ENCODE data around the gene VWA8.
"Not testable (repeated sequence)": the region's sequence is repeated elsewhere in the genome, so short reads cannot be mapped to it uniquely, and the experiment has no call there.

The VWA8 gene

DNA sequence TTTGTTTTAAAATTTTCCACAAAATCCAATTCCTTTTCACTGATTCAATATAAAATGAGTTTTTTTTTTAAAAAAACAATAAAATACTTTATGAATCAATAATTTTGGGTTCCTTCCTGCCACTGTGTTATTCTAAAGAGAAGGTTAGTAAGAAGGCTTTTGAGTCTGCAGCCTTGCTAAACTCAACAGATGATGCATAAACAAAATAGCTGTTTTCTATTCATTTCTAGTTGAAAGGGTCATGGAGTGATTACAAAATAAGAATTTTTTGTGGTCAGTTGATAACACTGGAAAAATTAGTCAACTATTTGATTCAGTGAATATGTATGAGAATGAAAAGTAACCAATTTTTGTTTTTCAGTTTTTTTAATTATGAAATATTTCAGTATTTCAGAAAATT is 169.9 kb downstream of the VWA8 start:
- no peak for DNase-seq

DNA sequence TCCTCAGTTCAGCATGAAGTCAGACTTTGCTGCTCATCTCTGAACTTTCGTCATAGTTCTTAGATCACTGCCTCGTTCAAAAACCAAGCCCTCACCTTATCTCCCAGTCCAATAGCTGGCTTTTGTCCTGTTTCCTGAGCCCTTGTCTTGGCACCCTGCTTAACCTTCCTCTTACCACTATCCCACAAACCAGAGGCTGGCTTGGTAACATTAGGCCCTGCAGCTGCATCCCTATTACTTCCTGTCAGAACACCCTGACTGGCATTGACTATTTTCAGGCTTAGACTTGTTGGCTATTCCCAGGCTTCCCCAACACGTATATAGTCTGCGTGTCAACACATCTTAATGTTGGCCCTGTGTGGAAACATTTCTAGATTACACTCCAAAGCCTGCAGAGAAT is 172.4 kb downstream of the VWA8 start:
- DNase-seq, result no peak

DNA sequence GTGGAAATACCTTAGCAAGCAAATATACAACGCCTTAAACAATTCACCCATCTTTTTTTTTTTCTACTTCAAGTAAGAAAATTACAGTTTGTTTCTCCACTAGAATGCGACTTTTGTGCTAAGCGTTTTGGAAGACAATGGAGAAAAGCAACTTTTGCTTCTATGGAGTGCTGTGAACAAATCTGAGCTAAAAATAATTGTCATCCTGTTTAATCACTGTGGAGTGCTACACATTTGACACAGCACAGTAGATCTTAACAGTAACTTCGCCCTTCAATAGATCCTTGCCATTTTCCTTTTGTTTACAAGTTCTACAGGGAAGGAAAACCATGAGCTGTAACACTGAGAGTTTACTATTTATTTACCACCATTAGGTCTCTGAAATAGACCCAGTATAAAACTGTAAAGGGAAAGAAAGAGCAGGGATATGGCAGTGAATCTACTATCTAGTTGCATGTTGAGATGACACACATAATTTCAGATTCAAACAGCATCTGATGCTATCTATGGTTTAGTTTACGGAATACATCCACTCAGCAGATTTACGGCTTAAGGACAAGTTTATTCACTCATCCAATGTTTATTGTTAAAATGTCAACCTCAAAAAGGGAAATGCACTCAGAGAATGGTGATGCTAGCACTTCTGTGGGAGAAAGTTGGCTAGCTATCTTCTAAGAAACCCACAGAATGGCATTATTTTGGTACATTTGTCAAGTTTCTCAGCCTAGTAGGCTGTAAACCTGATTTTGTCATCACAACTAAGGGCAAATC is 175.3 kb downstream of the VWA8 start:
- DNase-seq, result no peak

DNA sequence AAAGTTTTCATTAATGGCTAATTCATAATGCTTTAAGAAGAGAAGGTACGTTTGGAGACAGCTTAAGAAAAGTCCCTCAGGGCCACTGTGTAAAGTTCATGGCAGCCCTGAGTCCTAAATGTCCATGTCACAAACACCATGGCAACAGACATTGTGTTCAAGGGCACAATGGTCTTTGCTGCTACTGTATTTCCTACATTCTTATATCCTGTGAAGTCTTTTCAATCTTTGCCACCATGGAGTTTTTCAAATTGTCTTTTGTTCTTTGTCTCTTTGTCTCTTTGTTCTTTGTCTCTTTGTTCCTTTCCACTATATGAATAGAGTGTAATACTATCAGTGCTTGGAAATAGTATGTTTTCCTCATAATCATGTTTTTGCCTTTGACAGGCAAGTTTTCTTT is 178.8 kb downstream of the VWA8 start:
- DNase-seq, result no peak

DNA sequence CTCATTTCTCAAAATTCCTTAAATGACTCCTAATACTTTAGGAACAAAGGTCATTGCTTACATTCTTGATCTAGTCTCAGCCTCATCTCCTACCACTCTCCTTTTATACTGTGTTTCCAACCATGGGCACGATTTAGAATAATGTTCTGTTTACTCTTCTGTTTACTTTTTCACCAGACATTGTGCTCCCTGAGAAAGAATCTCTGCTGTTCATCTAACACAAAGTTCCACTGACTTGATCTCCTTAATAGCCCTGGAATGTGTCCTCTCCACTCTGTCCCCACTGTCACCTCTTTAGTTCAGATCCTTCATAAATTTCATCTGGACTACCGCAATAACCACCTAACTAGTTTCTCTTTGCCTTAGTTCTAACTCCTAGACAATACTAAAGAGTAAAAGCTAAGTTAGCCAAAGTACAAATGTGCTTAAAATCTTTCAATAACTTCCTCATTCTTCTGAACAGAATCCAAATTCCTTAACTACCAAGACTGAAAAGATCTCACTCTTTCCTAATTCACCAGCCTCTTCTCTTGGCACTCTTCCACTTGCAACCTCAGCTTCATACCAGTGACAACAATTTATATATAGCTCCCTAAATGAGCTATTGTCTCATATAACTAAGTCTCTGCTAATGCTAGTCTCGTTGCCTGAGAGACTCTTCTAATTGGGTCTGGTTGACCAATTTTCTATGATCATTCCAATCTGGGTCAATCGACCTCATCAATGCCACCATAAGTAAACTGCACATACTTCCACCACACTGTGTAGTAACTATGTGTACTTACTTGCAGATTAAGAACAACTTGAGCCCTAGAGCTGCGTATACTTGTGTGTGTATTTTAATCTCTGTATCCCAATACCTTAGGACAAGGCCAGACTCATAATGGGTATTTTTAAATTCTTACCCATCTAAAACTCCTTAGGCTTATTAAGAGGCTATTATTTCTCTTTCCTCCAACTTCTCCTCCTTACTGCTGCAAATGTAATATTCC is 179.9 kb downstream of the VWA8 start:
- no peak for DNase-seq

DNA sequence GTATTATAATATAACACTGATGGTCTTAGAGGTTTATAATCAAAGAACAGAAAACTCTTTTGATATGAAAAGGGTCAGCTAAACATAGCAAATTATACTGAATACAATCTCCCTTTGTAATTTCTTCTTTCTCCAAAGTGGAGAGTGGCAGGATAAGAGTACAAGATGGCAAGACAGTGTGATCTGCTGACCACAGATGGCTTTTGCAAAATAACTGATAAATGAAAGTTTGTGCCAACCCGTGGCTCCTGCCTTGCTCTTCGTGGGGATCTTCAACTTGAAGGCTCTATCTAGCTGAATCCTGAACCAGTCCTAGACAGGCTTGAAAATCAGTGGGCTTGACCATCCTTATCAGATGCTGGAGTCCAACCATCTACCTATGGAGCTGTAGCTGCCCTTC is 185.7 kb downstream of the VWA8 start:
- no peak for DNase-seq

DNA sequence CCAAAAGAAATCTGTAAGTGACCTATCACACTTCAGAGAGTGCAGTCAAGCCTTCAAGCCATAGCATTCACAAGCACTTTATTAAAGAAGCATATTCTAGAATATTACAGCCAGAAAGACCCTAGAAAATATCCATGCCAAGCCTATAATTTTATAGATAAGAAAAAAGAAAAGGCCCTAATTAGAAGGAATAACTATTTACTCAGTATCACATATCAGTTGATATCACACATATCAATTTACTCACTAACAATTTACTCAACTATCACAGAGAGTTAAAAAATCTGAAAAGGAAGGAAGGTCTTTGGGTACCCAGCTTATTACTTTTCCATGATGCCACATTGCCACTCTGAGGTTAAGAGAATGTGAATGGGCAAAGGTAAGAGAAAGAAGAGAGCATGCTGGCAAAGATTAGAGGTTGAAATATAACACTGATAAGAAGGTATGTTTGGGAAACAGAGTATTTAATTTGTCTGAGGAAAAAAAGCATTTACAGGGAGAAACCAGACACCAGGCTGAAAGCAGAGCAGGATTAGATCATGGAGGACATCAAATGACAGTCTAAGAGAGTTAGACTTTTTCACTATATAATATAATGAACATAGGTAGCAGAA is 186.2 kb downstream of the VWA8 start:
- DNase-seq, result no peak

DNA sequence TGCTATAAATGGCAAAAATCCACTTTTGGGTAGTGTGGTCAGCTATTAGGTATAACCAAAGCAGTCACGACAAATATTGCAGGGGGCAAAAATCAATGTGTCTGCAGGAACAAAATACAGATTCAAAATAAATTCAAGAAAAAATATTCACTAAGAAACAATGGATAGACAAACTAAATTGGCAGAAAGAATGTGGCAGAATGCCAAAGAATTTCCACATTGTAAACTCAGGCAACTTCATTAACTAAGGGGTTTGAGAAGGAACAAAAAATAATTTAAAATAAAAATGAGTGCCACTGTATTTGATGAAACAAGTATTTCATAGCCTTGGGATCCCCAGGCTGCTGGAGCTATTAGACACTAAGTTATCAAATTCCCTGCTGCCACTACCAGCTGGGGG is 193.1 kb downstream of the VWA8 start:
- DNase-seq, result no peak

DNA sequence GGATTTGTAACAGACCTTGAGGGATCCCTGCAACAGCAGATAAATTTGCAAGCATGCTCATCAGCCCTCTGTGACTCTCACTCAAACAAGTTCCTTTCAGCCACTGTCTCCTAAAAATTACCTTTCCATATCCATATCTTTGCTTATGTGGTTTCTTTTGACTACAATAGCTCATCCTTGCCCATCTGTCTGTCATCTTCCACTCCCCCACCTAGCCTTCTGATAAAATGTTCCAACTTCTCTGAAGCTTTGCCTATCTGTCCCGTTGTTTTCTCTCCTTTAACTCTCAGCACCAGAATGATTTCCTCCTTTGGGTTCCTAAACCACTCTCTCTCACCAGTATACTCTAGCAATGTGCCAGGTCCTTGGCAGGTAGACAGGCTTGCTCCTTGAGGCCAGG is 194.5 kb downstream of the VWA8 start:
- no peak for DNase-seq

DNA sequence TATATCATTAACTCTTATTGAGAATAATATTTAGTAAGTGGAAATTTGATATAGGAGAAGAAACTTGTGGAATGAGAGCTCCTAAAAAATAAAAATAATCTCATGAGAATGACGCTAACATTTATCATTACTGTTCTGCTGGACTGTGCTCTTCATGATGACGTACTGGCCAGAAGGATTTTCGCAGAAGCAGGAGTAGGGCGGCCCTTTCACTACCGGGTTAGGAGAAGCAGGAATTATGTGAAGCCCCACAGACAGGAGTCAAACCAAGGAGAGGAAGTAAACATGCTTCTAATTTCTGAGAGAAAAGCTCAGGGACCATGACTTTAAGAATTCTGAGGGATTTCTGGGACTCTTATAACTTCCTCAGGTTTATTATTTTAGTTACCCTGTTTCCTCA is 195.1 kb downstream of the VWA8 start:
- no peak for DNase-seq

DNA sequence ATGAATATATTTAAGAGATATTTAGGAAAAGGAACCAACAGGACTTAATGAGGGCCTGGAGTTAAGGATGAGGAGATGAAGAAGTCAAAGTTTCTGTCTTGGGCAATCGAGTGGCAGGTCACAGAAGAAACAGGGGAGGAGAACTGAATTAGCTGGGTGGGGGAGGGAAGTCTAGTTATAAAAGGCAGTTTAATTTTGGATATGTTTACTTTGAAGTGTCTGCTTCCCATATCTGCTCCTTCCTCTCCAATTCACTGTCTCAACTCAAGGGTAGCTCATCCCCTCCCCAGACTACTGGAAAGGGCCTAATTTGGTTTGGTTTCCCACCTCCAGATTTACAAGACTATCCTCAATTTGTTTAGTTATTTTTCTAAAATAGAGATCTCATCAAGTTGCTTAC is 195.9 kb downstream of the VWA8 start:
- no peak for DNase-seq

DNA sequence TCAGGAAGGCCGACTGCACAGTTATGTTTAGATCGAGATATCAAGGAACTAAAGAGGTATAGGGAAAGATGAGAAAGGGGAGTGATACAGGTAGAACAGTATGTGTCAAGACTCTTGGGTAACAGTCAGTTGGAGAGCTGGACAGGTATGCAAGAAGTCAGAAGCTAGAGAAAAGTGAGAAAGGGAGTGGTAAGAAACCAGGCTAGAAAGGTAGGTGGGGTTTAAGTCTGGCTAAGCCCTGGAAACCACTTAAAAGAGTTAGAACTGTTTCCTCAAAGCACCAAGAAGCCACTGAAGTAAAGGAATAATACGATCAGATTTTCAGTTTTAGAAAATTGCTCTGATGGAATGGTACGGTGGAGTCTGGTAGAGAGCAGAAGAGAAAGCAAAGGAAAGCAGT is 196.4 kb downstream of the VWA8 start:
- no peak for DNase-seq

DNA sequence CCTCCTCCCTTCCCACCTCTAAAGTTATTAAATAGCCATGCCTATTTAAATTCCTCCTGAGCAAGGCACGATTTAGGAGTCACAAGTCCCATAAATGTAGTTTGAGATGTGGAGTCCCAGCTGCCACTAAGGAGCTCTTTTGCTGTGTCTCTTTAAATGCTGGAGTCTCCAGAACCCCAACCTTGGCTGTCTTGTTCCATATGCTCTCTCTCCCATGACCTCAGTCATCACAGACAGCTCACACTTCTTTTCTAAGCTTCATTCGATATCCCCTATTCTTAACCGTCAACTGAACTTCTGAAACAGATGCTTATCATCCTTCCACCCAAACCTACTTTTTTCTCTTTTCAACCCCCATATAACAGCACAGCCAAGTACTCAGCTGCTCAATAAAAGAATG is 197.1 kb downstream of the VWA8 start:
- no peak for DNase-seq

DNA sequence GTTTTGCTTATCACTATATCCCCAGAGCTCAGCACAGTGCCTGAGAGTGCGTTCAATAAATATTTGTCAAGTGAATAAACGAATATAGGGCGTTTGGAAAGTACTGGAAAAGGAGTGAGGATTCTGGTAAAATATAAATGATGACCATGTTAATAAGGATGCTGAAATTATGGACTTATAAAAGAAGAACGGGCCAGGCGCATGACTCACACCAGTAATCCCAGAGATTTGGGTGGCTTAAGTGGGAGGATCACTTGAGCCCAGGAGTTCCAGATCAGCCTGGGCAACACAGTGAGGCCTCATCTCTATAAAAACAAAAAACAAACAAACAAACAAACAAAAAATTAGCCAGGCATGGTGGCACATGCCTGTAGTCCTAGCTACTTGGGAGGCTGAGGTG is 198.1 kb downstream of the VWA8 start:
- DNase-seq, result no peak

DNA sequence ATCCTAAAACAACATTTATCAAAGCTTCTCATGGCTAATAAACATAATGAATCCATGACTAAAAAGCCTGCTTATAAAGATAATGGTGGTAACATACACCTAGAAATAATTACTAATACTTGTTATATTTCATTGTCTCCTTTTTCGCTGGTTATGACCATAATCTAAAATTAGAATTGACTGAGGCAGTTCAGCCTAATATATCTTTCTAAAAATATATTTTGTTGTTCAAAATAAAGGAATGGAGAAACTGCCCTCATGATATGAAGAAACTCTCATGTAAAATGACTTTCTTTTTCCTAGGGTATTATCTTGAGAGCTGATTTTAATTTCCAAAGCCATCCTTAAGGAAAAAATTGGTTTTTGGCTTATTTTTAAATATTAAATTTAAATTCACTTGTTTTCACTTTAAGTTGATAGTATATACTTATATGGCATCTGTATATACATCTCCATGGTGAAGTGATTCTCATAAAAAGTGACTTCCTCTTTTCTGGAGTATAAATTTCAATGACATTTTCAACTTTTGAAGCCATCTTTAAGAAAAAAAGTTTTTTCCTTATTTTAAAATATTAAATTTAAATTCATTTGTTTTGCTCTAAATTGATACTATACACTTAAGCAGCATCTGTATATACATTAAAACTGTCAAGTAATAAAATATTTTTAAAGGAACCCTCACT is 204.6 kb downstream of the VWA8 start:
- no peak for DNase-seq

DNA sequence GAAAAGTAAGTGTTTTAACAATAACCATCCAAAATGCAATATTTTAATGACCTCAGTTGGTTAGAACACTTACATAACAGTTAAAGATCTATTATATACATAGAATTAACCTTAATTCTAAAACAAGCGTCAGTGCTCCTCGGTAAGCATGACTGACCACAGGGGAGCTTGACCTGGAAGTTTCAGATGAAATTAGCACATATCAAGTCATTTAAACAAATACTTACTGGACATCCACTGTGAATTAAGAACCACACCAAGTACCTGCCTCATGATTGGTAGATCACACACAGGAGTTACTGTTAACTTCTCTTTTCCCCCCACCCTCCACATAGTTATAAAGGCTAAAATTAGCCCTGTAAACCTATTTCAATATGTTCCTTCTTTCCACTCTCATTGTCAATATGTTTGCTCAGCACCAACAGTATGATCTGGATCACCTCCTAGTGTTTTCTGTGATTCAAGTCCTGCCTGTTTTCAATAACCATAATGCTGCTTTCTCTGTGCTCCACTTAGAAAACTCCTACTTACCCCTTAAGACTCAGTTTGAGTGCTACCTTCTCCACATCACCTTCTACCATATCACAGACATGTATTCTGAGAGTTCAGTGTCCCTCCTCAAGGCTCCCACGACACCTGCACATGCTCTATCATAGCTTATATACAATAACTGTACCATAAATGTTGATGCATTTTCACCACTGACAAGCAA is 209.0 kb downstream of the VWA8 start:
- DNase-seq, result no peak

DNA sequence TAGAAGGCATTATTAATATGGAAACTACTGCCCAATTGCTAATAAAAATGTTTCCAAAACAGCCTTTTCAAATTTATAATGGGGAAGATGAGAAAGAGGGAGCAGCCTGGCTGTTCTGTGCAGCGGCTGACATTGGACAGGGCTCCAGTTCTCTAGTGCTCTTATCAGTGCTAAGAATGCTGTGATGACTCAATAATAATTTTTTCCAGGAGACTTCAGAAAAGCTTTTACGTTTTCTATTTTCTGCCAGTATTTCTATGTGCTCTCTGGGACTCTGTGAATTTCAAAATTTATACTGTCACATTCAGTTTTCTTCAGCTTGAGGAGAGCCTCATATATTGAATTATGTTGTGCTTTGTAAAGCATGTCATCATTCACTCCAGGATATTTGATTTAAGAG is 209.6 kb downstream of the VWA8 start:
- DNase-seq, result no peak

DNA sequence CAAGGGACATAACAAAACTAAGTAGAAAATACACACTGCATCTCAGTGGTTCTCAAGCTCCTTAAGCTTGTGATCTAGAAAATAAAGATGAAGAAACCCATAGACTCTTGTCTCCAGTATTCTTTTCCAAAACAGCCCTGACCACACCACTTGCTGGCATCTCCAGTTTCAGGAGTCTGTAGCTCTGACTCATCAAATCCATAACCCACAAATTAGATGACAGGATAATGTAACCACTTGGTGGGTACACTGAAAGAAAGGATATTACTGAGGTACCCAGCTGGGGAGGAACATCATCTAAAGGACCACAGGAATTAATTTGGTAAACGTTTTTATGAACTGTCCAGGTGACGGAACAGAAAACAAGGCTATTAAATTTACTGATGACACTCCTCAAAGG is 214.7 kb downstream of the VWA8 start:
- DNase-seq, result no peak

DNA sequence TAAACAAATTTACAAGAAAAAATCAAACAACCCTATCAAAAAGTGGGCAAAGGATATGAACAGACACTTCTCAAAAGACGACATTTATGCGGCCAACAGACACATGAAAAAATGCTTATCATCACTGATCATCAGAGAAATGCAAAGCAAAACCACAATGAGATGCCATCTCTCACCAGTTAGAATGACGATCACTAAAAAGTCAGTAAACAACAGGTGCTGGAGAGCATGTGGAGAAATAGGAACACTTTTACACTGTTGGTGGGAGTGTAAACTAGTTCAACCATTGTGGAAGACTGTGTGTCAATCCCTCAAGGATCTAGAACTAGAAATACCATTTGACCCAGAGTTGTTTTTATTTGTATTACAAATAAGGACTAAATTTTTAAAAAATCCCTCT is 215.4 kb downstream of the VWA8 start:
- DNase-seq, result not testable (repeated sequence)

DNA sequence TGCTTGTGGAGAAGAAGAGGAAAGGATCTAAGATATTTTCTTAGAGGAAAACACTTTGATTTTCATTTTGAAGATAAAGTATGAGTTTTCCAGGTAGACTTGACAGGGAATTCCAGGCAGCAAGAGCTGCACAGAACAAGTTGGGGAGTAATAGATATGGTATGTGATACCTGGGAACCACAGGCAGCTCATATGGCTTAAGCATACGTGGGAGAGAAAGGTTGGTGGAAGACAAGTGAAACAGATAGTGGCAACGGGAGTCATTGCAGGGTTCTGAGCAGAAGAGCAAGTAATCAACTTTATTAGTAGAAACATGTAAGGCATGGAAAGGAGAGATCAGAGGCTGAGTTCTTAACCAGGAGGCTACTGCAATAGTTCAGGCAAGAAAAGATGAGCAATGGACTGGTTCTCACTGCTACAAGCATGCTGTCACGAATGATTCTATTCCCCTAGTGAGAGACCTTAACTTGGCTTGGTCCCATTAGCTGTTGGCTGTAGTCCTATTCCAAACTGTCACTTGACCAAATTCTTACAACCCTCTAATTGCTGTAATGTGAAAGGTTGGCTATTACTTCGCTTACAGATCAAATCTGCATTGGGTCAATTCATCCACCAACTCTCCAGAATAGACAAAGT is 217.9 kb downstream of the VWA8 start:
- no peak for DNase-seq

DNA sequence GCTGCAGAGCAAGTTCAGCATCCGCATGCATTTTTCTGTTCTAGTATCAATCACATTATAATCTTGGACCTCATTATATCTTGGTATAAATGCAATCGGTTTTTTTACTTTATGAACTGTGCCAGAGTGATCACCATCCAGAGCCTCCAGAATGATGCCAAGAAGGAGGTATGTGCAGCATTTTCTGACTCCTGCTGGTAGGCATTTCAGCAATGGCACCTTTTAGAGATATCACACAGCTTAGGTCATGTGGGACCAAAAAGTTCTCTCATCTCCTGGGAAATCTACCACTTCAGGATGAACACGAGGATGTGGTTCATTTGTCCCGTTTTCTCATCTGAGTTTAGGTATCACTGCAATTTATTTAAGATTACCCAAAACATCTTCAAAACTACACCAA is 220.4 kb downstream of the VWA8 start:
- DNase-seq, result no peak
